Activated CD8-positive, alpha-beta memory T cell treated with anti-CD3 and anti-CD28 coated beads for 48 hours (primary cell): ENCODE data around the gene TEX14.
"Not testable (repeated sequence)": the region's sequence is repeated elsewhere in the genome, so short reads cannot be mapped to it uniquely, and the experiment has no call there.

Source experiments
- DNase-seq, 3 experiments: peaks; one replicate each; pipeline ENCODE4 v3.0.0-alpha.2; 2020; ENCODE audit warnings: low read depth in 2 of 3, low spot score in 2 of 3

TEX14 gene

GRCh38 chr17:58657962-58658803 lies 33.7 kb downstream of the TEX14 start:
- not testable (repeated sequence) for DNase-seq

- no peak for DNase-seq
Measured at GRCh38 chr17:58648236-58648635, 43.6 kb downstream of the TEX14 start.

GRCh38 chr17:58643147-58643546 lies 48.7 kb downstream of the TEX14 start:
- DNase-seq: no peak

- no peak for DNase-seq
Measured at GRCh38 chr17:58641887-58642311, 49.9 kb downstream of the TEX14 start.

- no peak for DNase-seq
Measured at GRCh38 chr17:58640202-58640601, 51.6 kb downstream of the TEX14 start.

DNA sequence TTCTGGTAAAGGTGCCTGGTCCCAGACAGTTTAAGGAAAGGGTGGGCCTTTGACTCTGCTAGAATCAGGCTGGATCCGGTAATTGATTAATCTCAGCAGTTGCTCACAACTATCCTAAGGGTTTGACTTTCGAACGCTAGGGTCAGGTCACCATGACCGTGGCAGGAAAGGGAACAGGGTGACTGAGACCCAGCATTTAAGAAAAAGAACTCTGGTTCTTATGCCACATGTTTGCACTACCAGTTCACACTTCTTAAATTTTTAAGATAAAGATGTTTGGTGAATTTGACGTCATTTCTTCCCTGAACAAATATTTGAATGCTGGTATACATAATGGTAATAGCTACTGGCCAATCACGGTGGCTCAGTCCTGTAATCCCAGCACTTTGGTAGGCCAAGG lies 52.2 kb downstream of the TEX14 start:
- DNase-seq: no peak

DNA sequence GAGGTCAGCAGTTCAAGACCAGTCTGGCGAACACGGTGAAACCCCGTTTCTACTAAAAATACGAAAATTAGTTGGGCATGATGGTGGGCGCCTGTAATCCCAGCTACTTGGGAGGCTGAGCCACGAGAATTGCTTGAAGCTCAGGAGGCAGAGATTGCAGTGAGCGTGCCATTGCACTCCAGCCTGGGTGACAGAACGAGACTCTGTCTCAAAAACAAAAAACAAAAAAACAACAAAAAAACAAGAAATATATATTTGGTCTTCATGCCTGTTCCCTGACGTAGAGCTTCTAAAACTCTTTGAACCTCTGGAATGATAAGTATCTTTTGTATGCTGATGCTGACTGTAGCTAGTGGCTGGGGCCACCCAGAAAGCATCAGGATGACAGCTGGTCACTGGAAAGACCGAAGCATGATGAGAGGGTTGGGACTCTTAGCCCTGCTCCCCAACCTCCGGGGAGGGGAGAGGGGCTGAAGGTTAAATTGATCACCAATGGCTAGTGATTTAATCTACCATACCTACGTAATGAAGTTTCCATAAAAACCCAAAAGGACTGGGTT lies 54.8 kb downstream of the TEX14 start:
- no peak for DNase-seq

GRCh38 chr17:58632324-58633314 lies 59.2 kb downstream of the TEX14 start:
- DNase-seq: no peak

GRCh38 chr17:58631523-58632323 lies 60.1 kb downstream of the TEX14 start:
- peak; percentile 82 to 97 (median 89) for DNase-seq

DNA sequence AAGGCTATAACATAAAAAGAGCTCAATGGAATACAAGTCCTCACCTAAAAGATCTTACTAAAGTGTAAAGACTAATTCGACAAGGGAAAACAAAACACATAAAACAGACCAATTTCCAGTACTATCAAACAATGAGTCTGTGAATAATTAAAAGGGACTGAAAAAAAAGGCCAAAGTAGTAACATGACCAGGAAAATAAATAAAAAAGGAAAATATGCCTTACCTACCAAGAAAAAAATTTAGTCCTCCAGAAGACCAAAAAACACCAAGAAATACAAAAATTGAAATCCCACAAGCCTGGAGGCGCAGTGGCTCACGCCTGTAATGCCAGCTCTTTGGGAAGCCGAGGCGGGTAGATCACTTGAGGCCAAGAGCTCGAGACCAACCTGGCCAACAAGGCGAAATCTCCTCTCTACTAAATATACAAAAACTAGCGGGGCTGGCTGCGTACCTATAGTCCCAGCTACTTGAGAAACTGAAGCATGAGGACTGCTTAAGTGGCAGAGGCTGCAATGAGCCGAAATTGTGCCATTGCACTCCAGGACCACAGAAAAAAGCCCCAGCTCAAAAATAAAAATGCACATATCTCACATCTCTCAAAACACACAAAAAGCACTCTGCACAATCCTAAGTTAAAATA lies 60.8 kb downstream of the TEX14 start:
- DNase-seq: peak in 1 of 3 experiments; percentile 19

GRCh38 chr17:58626905-58627304 lies 64.9 kb downstream of the TEX14 start:
- DNase-seq: no peak

- no peak for DNase-seq
Measured at GRCh38 chr17:58624751-58625150, 67.1 kb downstream of the TEX14 start.

- DNase-seq: no peak
Measured at GRCh38 chr17:58621174-58621573, 70.7 kb downstream of the TEX14 start.

DNA sequence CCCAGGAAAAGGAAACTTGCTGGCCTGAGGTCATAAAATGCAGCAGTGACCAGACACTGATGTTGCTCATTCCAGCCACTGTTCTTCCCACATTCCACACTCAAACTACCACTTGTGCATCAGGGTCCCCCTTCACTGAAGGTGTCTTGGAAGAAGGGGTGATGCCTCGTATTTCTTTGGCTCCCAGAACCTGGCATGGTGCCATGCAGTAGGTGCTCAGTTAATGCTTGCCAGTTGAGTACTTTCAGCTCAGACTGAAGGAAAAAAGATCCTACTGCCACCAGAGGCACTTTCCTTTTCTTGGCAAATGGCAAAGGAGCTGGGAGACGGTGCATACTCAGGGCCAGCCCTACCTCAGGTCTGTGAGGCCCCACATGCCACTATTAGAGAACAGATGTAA lies 73.5 kb downstream of the TEX14 start:
- DNase-seq: no peak

DNA sequence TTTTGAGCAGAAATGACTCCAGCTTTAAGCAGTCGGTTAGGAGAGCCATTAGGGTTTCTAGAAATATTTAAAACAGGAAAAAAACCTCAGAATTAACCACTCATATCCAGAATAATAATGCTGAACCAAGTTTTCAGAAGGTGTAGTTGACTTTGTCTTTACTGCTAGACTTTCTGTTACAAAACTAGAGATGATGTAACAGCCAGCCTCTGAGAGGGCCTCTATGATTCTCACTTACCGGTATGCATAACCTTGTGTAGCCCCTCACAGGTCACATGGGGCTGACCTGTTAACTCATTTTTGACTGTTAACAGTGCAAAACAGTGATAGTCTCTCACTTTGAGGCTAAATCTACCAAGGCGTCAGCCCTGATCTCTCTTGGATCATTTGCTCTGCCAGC lies 74.3 kb downstream of the TEX14 start:
- no peak for DNase-seq

- no peak for DNase-seq
Measured at GRCh38 chr17:58615768-58616659, 75.8 kb downstream of the TEX14 start.

- no peak for DNase-seq
Measured at GRCh38 chr17:58614859-58615459, 76.9 kb downstream of the TEX14 start.

DNA sequence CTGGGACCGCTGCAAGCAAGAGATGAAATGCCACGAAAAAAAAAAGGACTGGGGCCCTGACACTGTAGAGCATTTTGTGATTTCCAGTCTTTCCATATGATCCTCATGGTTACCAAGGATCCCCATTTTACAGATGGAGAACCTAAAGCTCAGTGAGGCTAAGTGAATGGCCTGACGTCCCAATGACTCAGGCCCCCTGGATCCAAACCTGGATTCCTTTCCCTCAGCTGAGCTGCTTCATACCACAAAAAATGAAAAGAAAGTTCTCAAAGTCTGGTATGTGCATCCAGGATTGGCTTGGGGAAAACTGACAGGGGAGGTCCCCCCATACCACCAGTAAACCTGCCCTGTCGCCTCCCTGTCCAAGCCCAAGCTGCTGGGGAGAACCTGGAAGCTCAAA lies 80.5 kb downstream of the TEX14 start:
- no peak for DNase-seq

DNA sequence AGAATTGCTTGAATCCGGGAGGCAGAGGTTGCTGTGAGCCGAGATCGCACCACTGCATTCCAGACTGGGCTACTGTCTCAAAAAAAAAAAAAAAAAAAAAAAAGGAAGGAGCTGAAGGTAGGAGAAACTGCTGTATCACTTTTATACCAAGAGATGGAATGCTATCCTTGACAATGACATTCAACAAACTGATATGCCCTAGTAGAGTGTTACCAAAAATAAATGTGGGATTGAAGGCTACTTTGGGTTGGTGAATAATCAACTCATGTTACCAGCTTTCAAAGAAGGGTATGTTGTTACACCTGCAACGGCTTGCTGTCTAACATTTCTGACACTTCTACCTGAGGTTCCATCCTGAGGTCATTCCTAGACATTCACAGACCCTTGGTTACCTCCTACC lies 84.9 kb downstream of the TEX14 start:
- DNase-seq: no peak
